ENCODE measurements around the gene B4GALT2. TPM values are rescaled to one million over a fixed set of nuclear protein-coding genes. Genes with fewer than 3 reads are reported as not detected.

The B4GALT2 gene
- total RNA-seq, 1 donor from 2014 or later = 66.3 TPM

Other genes starting within 250 kb of the B4GALT2 start
- 0.39 TPM for gene ARTN, start 45.4 kb upstream of the B4GALT2 start, total RNA-seq
- 26.1 TPM for gene IPO13, start 32.3 kb upstream of the B4GALT2 start, total RNA-seq
- gene DPH2, start 9.2 kb upstream of the B4GALT2 start, total RNA-seq = 23.2 TPM
- 133 TPM for gene ATP6V0B, start 4.2 kb upstream of the B4GALT2 start, total RNA-seq
- gene CCDC24, start 12.4 kb downstream of the B4GALT2 start, total RNA-seq = 3.9 TPM
- gene SLC6A9, start 52.3 kb downstream of the B4GALT2 start, total RNA-seq = 2.2 TPM
- not detected for gene KLF17, start 139.6 kb downstream of the B4GALT2 start, total RNA-seq
- gene KLF18, start 162.4 kb downstream of the B4GALT2 start, total RNA-seq = not detected
- gene DMAP1, start 234.3 kb downstream of the B4GALT2 start, total RNA-seq = 27.5 TPM